ENCODE measurements around the gene LBR.

The LBR gene

DNA sequence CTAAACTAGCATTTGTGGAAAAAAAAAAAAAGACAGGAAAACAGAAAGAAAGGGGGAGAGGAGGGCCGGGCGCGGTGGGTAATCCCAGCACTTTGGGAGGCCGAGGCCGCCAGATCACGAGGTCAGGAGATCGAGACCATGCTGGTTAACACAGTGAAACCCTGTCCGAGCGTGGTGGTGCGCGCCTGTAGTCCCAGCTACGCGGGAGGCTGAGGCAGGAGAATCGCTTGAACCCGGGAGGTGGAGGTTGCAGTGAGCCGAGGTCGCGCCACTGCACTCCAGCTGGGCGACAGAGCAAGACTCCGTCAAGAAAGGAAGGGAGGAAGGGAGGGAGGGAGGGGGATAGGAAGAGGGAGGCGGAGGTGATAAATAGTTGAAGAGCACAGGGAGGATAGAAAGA lies 54.7 kb downstream of the LBR start:
- no peak for DNase-seq (ENCODE audit: low spot score)

- DNase-seq (ENCODE audit: low spot score): no peak
Observed at GRCh38 chr1:225371366-225372010, 56.4 kb downstream of the LBR start.

- DNase-seq (ENCODE audit: low spot score): no peak
Observed at GRCh38 chr1:225368036-225368552, 59.7 kb downstream of the LBR start.

GRCh38 chr1:225366552-225366951 lies 61.3 kb downstream of the LBR start:
- no peak for DNase-seq (ENCODE audit: low spot score)

DNA sequence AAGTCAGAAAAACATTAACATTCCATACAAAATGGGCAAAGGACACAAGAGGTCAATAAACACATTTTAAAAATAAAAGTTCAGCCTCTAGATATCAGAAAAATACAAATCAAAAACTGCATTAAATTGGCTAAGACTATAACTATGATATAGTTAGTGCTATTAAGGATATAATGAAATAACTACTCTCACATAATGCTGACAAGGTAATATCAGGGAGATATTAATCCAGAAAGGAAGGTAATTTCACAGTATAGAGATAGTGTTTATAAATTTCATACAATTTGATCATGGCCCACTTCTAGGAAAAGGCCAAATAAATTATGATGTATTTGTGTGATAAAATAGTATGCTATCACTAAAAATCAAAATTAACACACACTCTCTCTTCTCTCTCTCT lies 61.8 kb downstream of the LBR start:
- no peak for DNase-seq (ENCODE audit: low spot score)

GRCh38 chr1:225364439-225364838 lies 63.4 kb downstream of the LBR start:
- no peak for DNase-seq (ENCODE audit: low spot score)

DNA sequence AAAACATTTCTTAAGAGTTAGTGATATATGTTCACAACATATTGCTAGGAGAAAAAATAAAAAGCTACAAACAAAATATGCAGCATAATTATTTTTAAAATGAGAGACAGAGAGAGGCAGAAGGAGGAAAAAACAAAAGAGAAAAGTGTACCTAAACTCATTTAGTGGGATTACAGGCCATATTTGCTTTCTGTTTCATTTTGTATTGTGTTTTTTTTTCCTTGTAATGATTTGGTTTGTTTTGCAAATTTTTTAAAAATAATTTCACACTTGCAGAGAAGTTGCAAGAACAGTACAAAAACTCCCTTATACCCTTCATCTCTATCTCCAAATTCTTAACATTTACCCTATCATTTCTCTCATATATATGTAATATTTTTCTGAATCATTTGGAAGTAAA lies 65.0 kb downstream of the LBR start:
- DNase-seq (ENCODE audit: low spot score): no peak

DNA sequence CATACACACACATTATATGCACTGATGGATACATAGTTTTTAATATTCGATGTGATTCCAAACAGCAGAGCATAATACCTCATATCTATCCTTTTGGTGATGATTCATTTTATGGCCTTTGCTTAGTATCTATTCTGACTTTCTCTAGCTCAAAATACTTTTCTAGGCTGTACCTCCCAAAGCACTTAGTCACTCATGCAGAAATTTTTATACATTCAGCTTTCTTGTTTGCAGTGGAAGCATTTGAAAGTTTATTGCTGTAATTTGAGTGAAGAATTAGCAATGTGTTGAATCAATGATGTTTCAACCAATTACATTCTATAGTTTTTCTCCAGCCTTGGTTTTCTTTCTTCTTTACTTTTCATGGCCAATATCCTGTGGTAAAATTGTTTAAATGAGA lies 66.7 kb downstream of the LBR start:
- no peak for DNase-seq (ENCODE audit: low spot score)

- no peak for DNase-seq (ENCODE audit: low spot score)
Observed at GRCh38 chr1:225360119-225360518, 67.7 kb downstream of the LBR start.

DNA sequence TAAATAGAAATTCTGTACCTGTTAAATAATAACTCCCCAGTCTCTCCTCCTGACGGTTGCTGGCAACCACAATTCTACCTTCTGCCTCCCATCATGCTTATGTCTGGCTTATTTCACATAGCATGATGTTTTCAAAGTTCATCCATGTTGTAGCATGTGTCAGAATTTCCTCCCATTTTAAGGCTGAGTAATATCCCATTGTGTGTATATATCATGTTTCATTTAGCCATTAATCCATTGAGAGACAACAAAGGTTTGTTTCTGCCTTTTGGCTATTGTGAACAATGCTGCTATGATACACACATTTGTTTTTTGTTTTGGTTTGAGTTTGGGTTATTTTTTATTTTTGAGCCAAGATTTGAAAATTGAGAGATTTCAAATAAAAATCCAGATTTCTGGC lies 72.0 kb downstream of the LBR start:
- no peak for DNase-seq (ENCODE audit: low spot score)

DNA sequence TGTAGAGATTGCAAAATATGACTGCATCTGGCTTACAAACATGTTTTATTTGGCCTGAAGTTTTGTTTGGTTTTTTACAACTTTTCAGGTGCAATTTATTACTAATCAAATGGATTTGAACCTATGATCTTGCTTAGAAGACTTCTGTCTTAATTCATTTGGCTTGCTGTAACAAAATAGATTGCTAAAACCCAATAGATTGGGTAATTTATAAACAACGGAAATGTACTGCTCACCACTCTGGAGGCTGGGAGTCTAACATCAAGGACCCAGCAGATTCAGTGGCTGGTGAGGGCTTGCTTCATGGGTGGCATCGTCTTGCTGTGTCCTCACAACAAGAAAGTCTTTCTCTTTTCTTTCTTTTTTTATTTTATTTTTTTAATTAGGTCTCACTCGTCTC lies 72.9 kb downstream of the LBR start:
- no peak for DNase-seq (ENCODE audit: low spot score)
